IMR-90 (cell line): ENCODE measurements around the gene LTBP1. TPM values are rescaled to one million over a fixed set of nuclear protein-coding genes. Genes with fewer than 3 reads are reported as not detected.

Experiments used
- ATAC-seq: fragments of 200-7000 bp; cut with Tn5 transposase; 2 replicates; pipeline ENCODE4 v1.9.1; 2020; ENCODE audit warnings: low read depth, mild to moderate bottlenecking, moderate library complexity
- BruUV-seq: library from RNA; stranded (reverse); fragments of 400-500 nt; replicated peaks from 2 replicates; lab custom pipeline; 2021; lab: Mats Ljungman, UMichigan
- CTCF ChIA-PET: fragments of 300-600 bp; formaldehyde crosslinking; extraction: SDS; loops from one replicate; lab custom pipeline; 2021; ENCODE audit warnings: antibody characterized with exemption; lab: Yijun Ruan, JAX
- POLR2A ChIA-PET: fragments of 300-600 bp; sonication (Branson Sonifier 250); formaldehyde crosslinking; loops from one replicate; lab custom pipeline; 2022; ENCODE audit warnings: antibody characterized with exemption; ENCODE audit not compliant: unreplicated experiment; lab: Charles Lee
- DNase-seq: peaks from one replicate; pipeline ENCODE4 v3.0.0; 2013
- H2AFZ ChIP-seq: replicated peaks from 2 replicates; pipeline ENCODE3; 2013; ENCODE audit warnings: low read length, mild to moderate bottlenecking; ENCODE audit not compliant: poor library complexity
- H2AK5ac ChIP-seq: 2 replicates; pipeline ENCODE4 v1.6.1; 2013; ENCODE audit warnings: low read depth, low read length, inconsistent platforms
- H2AK9ac ChIP-seq: replicated peaks from 2 replicates; pipeline ENCODE3; 2013; ENCODE audit warnings: mild to moderate bottlenecking, low read depth, low read length, moderate library complexity; ENCODE audit not compliant: poor library complexity
- H2BK120ac ChIP-seq: 2 replicates; pipeline ENCODE4 v1.6.1; 2013; ENCODE audit warnings: low read depth, low read length, inconsistent platforms
- H2BK15ac ChIP-seq: 3 replicates; pipeline ENCODE4 v1.6.1; 2013; ENCODE audit warnings: low read depth, low read length, inconsistent platforms
- H2BK20ac ChIP-seq: 2 replicates; pipeline ENCODE4 v1.6.1; 2013; ENCODE audit warnings: low read depth, mild to moderate bottlenecking, inconsistent platforms, low read length, moderate library complexity
- H2BK5ac ChIP-seq: 2 replicates; pipeline ENCODE4 v1.6.1; 2013; ENCODE audit warnings: mild to moderate bottlenecking, low read depth, low read length, inconsistent platforms; ENCODE audit not compliant: poor library complexity, severe bottlenecking
- H3K14ac ChIP-seq: replicated peaks from 2 replicates; pipeline ENCODE4 v1.6.1; 2013; ENCODE audit warnings: low read depth, low read length, inconsistent platforms
- H3K18ac ChIP-seq: 2 replicates; pipeline ENCODE4 v1.6.1; 2013; ENCODE audit warnings: low read depth, low read length, control low read depth
- H3K23ac ChIP-seq: 2 replicates; pipeline ENCODE4 v1.6.1; 2013; ENCODE audit warnings: low read depth, low read length, inconsistent platforms
- H3K27ac ChIP-seq: 2 replicates; pipeline ENCODE4 v1.5.1; 2013; ENCODE audit warnings: mild to moderate bottlenecking, control low read depth, low read length; ENCODE audit not compliant: insufficient read depth
- H3K27me3 ChIP-seq: 2 replicates; pipeline ENCODE4 v1.6.1; 2013; ENCODE audit warnings: low read length; ENCODE audit not compliant: control insufficient read depth, insufficient read depth
- H3K36me3 ChIP-seq: 2 replicates; pipeline ENCODE4 v1.6.1; 2013; ENCODE audit warnings: low read length, mixed read lengths; ENCODE audit not compliant: control insufficient read depth, insufficient read depth
- H3K4ac ChIP-seq: 2 replicates; pipeline ENCODE4 v1.6.1; 2013; ENCODE audit warnings: low read depth, low read length, inconsistent platforms
- H3K4me1 ChIP-seq: 2 replicates; pipeline ENCODE4 v1.6.1; 2013; ENCODE audit warnings: low read length, mixed read lengths; ENCODE audit not compliant: control insufficient read depth, insufficient read depth
- H3K4me2 ChIP-seq: 2 replicates; pipeline ENCODE4 v1.6.1; 2013; ENCODE audit warnings: low read depth, mild to moderate bottlenecking, control low read depth, low read length, moderate library complexity
- H3K4me3 ChIP-seq: 2 replicates; pipeline ENCODE4 v1.5.1; 2013; ENCODE audit warnings: low read depth, mild to moderate bottlenecking, control low read depth, low read length, moderate library complexity; ENCODE audit not compliant: insufficient read depth
- H3K56ac ChIP-seq: 2 replicates; pipeline ENCODE4 v1.6.1; 2013; ENCODE audit warnings: low read length, inconsistent platforms; ENCODE audit not compliant: insufficient read depth; ENCODE audit errors: extremely low read depth
- H3K79me1 ChIP-seq, 2 experiments: 2 replicates each; pipeline ENCODE4 v1.6.1; 2013; ENCODE audit warnings: low read length in 2 of 2, inconsistent platforms in 1 of 2, low read depth in 1 of 2
- H3K9ac ChIP-seq: 2 replicates; pipeline ENCODE4 v1.6.1; 2013; ENCODE audit warnings: low read depth, low read length, control low read depth
- H3K9me1 ChIP-seq: 2 replicates; pipeline ENCODE4 v1.6.1; 2013; ENCODE audit warnings: low read length, inconsistent platforms; ENCODE audit not compliant: insufficient read depth
- H3K9me3 ChIP-seq: 2 replicates; pipeline ENCODE4 v1.6.1; 2013; ENCODE audit warnings: low read length; ENCODE audit not compliant: control insufficient read depth, insufficient read depth
- H4K20me1 ChIP-seq: 2 replicates; pipeline ENCODE4 v1.6.1; 2013; ENCODE audit warnings: low read length, inconsistent platforms; ENCODE audit not compliant: insufficient read depth
- H4K5ac ChIP-seq: 2 replicates; pipeline ENCODE4 v1.6.1; 2013; ENCODE audit warnings: mild to moderate bottlenecking, low read depth, low read length, control low read depth
- H4K8ac ChIP-seq, 2 experiments: 2 replicates each; pipeline ENCODE4 v1.6.1; 2013; ENCODE audit warnings: low read depth in 2 of 2, low read length in 2 of 2, control low read depth in 1 of 2, inconsistent platforms in 1 of 2
- H4K91ac ChIP-seq: 2 replicates; pipeline ENCODE4 v1.6.1; 2013; ENCODE audit warnings: low read depth, low read length, inconsistent platforms; ENCODE audit not compliant: insufficient read depth
- BHLHE40 ChIP-seq: fragments of 150-350 bp; IDR thresholded peaks from 2 replicates; pipeline ENCODE4 v1.6.1; 2016; ENCODE audit warnings: mild to moderate bottlenecking, low read depth, low read length
- CHD1 ChIP-seq: IDR thresholded peaks from 2 replicates; pipeline ENCODE4 v1.6.1; 2012; ENCODE audit warnings: low read depth, low read length, improper control_type of control experiment
- CTCF ChIP-seq: conservative IDR thresholded peaks from 2 replicates; pipeline ENCODE4 v1.5.1; 2012; ENCODE audit warnings: mild to moderate bottlenecking, low read depth, low read length, improper control_type of control experiment
- MAFK ChIP-seq: IDR thresholded peaks from 2 replicates; pipeline ENCODE4 v1.6.1; 2012; ENCODE audit warnings: low read depth, low read length, improper control_type of control experiment
- MAZ ChIP-seq: IDR thresholded peaks from 2 replicates; pipeline ENCODE4 v1.6.1; 2012; ENCODE audit warnings: low read depth, mild to moderate bottlenecking, low read length, improper control_type of control experiment, moderate library complexity, borderline replicate concordance
- MXI1 ChIP-seq: IDR thresholded peaks from 2 replicates; pipeline ENCODE4 v1.6.1; 2012; ENCODE audit warnings: low read depth, mild to moderate bottlenecking, low read length, moderate library complexity, borderline replicate concordance
- RAD21 ChIP-seq: IDR thresholded peaks from 2 replicates; pipeline ENCODE4 v1.6.1; 2012; ENCODE audit warnings: low read length, improper control_type of control experiment
- RCOR1 ChIP-seq: IDR thresholded peaks from 2 replicates; pipeline ENCODE4 v1.6.1; 2012; ENCODE audit warnings: mild to moderate bottlenecking, low read length, improper control_type of control experiment; ENCODE audit not compliant: insufficient replicate concordance
- RFX5 ChIP-seq: IDR thresholded peaks from 2 replicates; pipeline ENCODE4 v1.8.0; 2012; ENCODE audit warnings: low read depth, mild to moderate bottlenecking, low read length, moderate library complexity
- SMC3 ChIP-seq: fragments of 150-350 bp; IDR thresholded peaks from 2 replicates; pipeline ENCODE4 v1.6.1; 2016; ENCODE audit warnings: low read depth, mild to moderate bottlenecking, antibody characterized with exemption, low read length, moderate library complexity
- WGBS, 2 experiments: methylation state at CpG; one replicate each; pipeline versions ENCODE4 v1.1.5 to v1.1.7; 2013; ENCODE audit warnings: missing lambda C conversion rate in 2 of 2; ENCODE audit not compliant: insufficient read length in 1 of 2; ENCODE audit errors: extremely low coverage in 2 of 2; 5-methylcytosine and 5-hydroxymethylcytosine counted together
- dilution Hi-C: fragments of 300-500 bp; cut with HindIII; formaldehyde crosslinking; loops from one replicate; pipeline ENCODE4 v1.14.3; 2018; ENCODE audit warnings: low sequenced_read_pairs; ENCODE audit not compliant: unreplicated experiment
- in situ Hi-C: fragments of 300-500 bp; cut with MboI; formaldehyde crosslinking; loops from 3 replicates; pipeline ENCODE4 v1.14.3; 2019; ENCODE audit warnings: low sequenced_read_pairs, inconsistent platforms, mixed read lengths
- intact Hi-C: fragments of 100-400 bp; cut with micrococcal nuclease; formaldehyde crosslinking; loops from 2 replicates; pipeline ENCODE4 v1.10.0; 2022
- polyA plus RNA-seq, 3 experiments: library from polyadenylated mRNA; depleted of rRNA; stranded (reverse); fragments of >200 nt; gene quantifications; 2 replicates each; pipeline ENCODE4 v1.2.3, GENCODE V29; 2012; ENCODE audit warnings: low replicate concordance in 1 of 3
- total RNA-seq: library from RNA; depleted of rRNA; stranded (reverse); fragments of >200 nt; gene quantifications from 2 replicates; pipeline ENCODE4 v1.2.3, GENCODE V29; 2012
- TF ChIP-seq, protein P1 (sequence below): fragments of 150-350 bp; IDR thresholded peaks from 2 replicates; pipeline ENCODE4 v1.6.1; 2017; ENCODE audit warnings: mild to moderate bottlenecking, antibody characterized with exemption, low read length, low read depth
- TF ChIP-seq, protein P2 (sequence below): fragments of 150-350 bp; IDR thresholded peaks from 2 replicates; pipeline ENCODE4 v1.6.1; 2016; ENCODE audit warnings: low read depth, mild to moderate bottlenecking, low read length, moderate library complexity, borderline replicate concordance

LTBP1 gene
- total and polyA plus RNA-seq, 2 of the 4 experiments (the other 2 are of a cell fraction): 235 to 326 TPM

- intact Hi-C loops (no loop called here), dilution Hi-C loops (no loop called here), in situ Hi-C loops (no loop called here)
- Histone ChIP-seq H2BK20ac (no peak overlapping the region), H2BK5ac (no peak overlapping the region), H3K27ac (no peak overlapping the region), H3K4me2 (no peak overlapping the region), H3K14ac (no peak overlapping the region), H2BK120ac (no peak overlapping the region), H3K56ac (no peak overlapping the region), H4K5ac (no peak overlapping the region), H3K9me3 (no peaks in the 10 kb centered on the region), H3K27me3 (no peaks in the 10 kb centered on the region), H3K18ac (no peak overlapping the region), H2AK9ac (no peak overlapping the region), H3K23ac (no peak overlapping the region), H4K91ac (no peak overlapping the region), H3K79me1 (peaks cover 20 to 55% of the 10 kb centered on the region in 2 experiments), H3K9me1 (peaks cover 6% of the 10 kb centered on the region), H4K20me1 (no peaks in the 10 kb centered on the region; the same call in 1 of the 2 replicates), H3K4me1 (peaks cover 8% of the 10 kb centered on the region), H2AK5ac (no peak overlapping the region), H3K36me3 (no peaks in the 10 kb centered on the region; the same call in 1 of the 2 replicates), H3K4ac (no peak overlapping the region), H2AFZ (no peak overlapping the region), H2BK15ac (no peak overlapping the region), H3K9ac (no peak overlapping the region), H3K4me3 (no peak overlapping the region), H4K8ac (no peak overlapping the region)
- DNase-seq (no peak), ATAC-seq (no peak)
- no CpG with 5 or more reads among the region's 3 CpGs for WGBS, 2 experiments
- TF ChIP-seq RAD21 (no peak), SMC3 (no peak), MAFK (no peak), BHLHE40 (no peak), MAZ (no peak), MXI1 (no peak), RCOR1 (no peak), CHD1 (no peak), CTCF (no peak), RFX5 (no peak)
- TF ChIP-seq, protein P1, sequence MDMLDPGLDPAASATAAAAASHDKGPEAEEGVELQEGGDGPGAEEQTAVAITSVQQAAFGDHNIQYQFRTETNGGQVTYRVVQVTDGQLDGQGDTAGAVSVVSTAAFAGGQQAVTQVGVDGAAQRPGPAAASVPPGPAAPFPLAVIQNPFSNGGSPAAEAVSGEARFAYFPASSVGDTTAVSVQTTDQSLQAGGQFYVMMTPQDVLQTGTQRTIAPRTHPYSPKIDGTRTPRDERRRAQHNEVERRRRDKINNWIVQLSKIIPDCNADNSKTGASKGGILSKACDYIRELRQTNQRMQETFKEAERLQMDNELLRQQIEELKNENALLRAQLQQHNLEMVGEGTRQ: no peak
- TF ChIP-seq, protein P2, sequence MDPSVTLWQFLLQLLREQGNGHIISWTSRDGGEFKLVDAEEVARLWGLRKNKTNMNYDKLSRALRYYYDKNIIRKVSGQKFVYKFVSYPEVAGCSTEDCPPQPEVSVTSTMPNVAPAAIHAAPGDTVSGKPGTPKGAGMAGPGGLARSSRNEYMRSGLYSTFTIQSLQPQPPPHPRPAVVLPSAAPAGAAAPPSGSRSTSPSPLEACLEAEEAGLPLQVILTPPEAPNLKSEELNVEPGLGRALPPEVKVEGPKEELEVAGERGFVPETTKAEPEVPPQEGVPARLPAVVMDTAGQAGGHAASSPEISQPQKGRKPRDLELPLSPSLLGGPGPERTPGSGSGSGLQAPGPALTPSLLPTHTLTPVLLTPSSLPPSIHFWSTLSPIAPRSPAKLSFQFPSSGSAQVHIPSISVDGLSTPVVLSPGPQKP: no peak
- BruUV-seq: no TSS peak
- ChIA-PET CTCF (interaction anchor here (0.6 kb wide), 1 partner anchor 39 kb away, joined by 4 read pairs; no protein-coding TSS in a partner anchor), POLR2A (no interaction called here)
Observed at GRCh38 chr2:32988525-32988924, 41.8 kb downstream of the LTBP1 start.
